Endodermal cell (in vitro differentiated cells): ENCODE measurements around the gene RBM3. TPM values are rescaled to one million over a fixed set of nuclear protein-coding genes. Genes with fewer than 3 reads are reported as not detected.

Experiments
- DNase-seq: peaks from one replicate; pipeline ENCODE4 v3.0.0-alpha.2; 2017
- H3K27ac ChIP-seq: 2 replicates; pipeline ENCODE4 v1.5.1; 2013; ENCODE audit warnings: mild to moderate bottlenecking, low read depth, low read length, moderate library complexity
- H3K27me3 ChIP-seq: 2 replicates; pipeline ENCODE4 v1.6.1; 2013; ENCODE audit warnings: mild to moderate bottlenecking, low read length, moderate library complexity; ENCODE audit not compliant: insufficient read depth, control insufficient read depth, poor library complexity, severe bottlenecking
- H3K36me3 ChIP-seq: 2 replicates; pipeline ENCODE4 v1.7.0; 2013; ENCODE audit warnings: mild to moderate bottlenecking, low read length, moderate library complexity; ENCODE audit not compliant: control insufficient read depth, insufficient read depth
- H3K4me1 ChIP-seq: one replicate; pipeline ENCODE4 v1.7.0; 2013; ENCODE audit warnings: low read length; ENCODE audit not compliant: control insufficient read depth, insufficient read depth
- H3K4me3 ChIP-seq: 2 replicates; pipeline ENCODE4 v1.5.1; 2013; ENCODE audit warnings: mild to moderate bottlenecking, low read length, moderate library complexity
- H3K9ac ChIP-seq: 2 replicates; pipeline ENCODE4 v1.6.1; 2013; ENCODE audit warnings: mild to moderate bottlenecking, low read length, moderate library complexity; ENCODE audit not compliant: poor library complexity, severe bottlenecking; ENCODE audit errors: extremely low read depth
- H3K9me3 ChIP-seq: 2 replicates; pipeline ENCODE4 v1.6.1; 2013; ENCODE audit warnings: mild to moderate bottlenecking, low read length, moderate library complexity; ENCODE audit not compliant: control insufficient read depth
- H3K27ac Mint-ChIP-seq: 2 replicates; pipeline ENCODE4 v1.8.0; 2020; ENCODE audit warnings: mixed read lengths
- H3K27me3 Mint-ChIP-seq: 2 replicates; pipeline ENCODE4 v1.8.0; 2021; ENCODE audit warnings: mild to moderate bottlenecking, mixed read lengths; ENCODE audit not compliant: insufficient read depth
- H3K36me3 Mint-ChIP-seq: 2 replicates; pipeline ENCODE4 v1.8.0; 2020; ENCODE audit warnings: low read depth, mixed read lengths
- H3K4me1 Mint-ChIP-seq: 2 replicates; pipeline ENCODE4 v1.8.0; 2020; ENCODE audit warnings: mixed read lengths
- H3K4me3 Mint-ChIP-seq: 2 replicates; pipeline ENCODE4 v1.8.0; 2020; ENCODE audit warnings: mild to moderate bottlenecking, moderate library complexity, mixed read lengths
- H3K9me3 Mint-ChIP-seq: 2 replicates; pipeline ENCODE4 v1.8.0; 2020; ENCODE audit warnings: mild to moderate bottlenecking, mixed read lengths
- WGBS, 2 experiments: methylation state at CpG; one replicate each; pipeline versions ENCODE4 v1.1.5 to v1.1.7; 2013; ENCODE audit warnings: missing lambda C conversion rate in 2 of 2, mixed read lengths in 1 of 2; ENCODE audit not compliant: insufficient coverage in 1 of 2, insufficient read length in 1 of 2; 5-methylcytosine and 5-hydroxymethylcytosine counted together
- total RNA-seq, 2 donors: library from RNA; stranded (reverse); fragmentation: NEBNext Ultra II Directional in 1 of 2; extraction: Animal tissue kit (Norgen Biotek cat#: 25700) in 1 of 2; gene quantifications; 2 replicates in 1 of 2; 3 replicates in 1 of 2; pipeline ENCODE4 v1.2.1, GENCODE V29; 2021
- TF ChIP-seq, protein P1 (sequence below): fragments of 200-600 bp; sonication (generic); conservative IDR thresholded peaks from 2 replicates; pipeline ENCODE4 v1.5.0; 2021; ENCODE audit warnings: antibody characterized with exemption, mild to moderate bottlenecking

Gene RBM3
- total RNA-seq, 2 donors from 2014 or later = 183 to 189 TPM

DNA sequence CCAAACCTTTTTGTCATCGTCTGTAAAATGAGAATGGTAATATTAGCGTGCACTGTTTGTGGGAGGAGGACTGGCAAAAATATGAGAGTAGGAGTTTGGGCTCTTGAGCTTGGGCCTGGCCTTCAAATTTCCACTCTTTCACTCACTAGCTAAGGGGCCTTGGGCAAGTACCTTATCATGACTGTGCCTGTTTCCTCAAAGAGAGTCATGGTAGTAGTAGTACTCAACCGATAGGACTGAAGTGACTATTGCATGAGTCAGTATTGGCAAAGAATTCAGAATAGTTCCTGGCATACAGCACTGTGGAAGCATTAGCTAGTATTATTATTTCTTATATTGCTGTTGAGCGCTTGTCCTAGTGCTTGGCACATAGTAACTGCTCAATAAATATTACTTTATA lies 16.0 kb upstream of the RBM3 start:
- Histone ChIP-seq H3K9me3 (no peaks in the 10 kb centered on the region), H3K27me3 (no peaks in the 10 kb centered on the region), H3K4me1 (no peaks in the 10 kb centered on the region), H3K27ac (no peak overlapping the region), H3K4me3 (no peak overlapping the region), H3K9ac (no peak overlapping the region), H3K36me3 (peaks cover 3% of the 10 kb centered on the region)
- no peak overlapping the region for H3K27ac Mint-ChIP-seq
- no peak overlapping the region for H3K4me3 Mint-ChIP-seq
- no peaks in the 10 kb centered on the region for H3K27me3 Mint-ChIP-seq
- 90% methylated on average over 3 of the region's 4 CpGs; no CpG with 5 or more reads in 1 of the 2 experiments for WGBS, 2 experiments
- TF ChIP-seq, protein P1, sequence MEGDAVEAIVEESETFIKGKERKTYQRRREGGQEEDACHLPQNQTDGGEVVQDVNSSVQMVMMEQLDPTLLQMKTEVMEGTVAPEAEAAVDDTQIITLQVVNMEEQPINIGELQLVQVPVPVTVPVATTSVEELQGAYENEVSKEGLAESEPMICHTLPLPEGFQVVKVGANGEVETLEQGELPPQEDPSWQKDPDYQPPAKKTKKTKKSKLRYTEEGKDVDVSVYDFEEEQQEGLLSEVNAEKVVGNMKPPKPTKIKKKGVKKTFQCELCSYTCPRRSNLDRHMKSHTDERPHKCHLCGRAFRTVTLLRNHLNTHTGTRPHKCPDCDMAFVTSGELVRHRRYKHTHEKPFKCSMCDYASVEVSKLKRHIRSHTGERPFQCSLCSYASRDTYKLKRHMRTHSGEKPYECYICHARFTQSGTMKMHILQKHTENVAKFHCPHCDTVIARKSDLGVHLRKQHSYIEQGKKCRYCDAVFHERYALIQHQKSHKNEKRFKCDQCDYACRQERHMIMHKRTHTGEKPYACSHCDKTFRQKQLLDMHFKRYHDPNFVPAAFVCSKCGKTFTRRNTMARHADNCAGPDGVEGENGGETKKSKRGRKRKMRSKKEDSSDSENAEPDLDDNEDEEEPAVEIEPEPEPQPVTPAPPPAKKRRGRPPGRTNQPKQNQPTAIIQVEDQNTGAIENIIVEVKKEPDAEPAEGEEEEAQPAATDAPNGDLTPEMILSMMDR = no peak
- H3K9me3 Mint-ChIP-seq = peaks cover 69% of the 10 kb centered on the region
- H3K36me3 Mint-ChIP-seq = peaks cover 39% of the 10 kb centered on the region
- no peak for DNase-seq
- H3K4me1 Mint-ChIP-seq = no peaks in the 10 kb centered on the region

DNA sequence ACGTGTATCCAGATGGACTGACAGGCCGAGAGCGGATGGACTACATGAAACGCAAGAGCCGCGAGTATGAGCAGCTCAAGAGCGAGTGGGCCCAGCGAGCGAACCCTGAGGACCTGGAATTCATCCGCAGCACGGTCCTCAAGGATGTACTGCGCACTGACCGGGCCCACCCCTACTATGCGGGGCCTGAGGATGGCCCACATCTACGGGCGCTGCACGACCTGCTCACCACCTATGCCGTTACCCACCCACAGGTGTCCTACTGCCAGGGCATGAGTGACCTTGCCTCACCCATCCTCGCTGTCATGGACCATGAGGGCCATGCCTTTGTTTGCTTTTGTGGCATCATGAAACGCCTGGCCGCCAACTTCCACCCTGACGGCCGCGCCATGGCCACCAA lies 14.6 kb upstream of the RBM3 start:
- Histone ChIP-seq H3K9ac (no peak overlapping the region), H3K9me3 (no peaks in the 10 kb centered on the region), H3K36me3 (peaks cover 3% of the 10 kb centered on the region), H3K27ac (no peak overlapping the region), H3K27me3 (no peaks in the 10 kb centered on the region), H3K4me1 (no peaks in the 10 kb centered on the region), H3K4me3 (no peak overlapping the region)
- no peak overlapping the region for H3K4me3 Mint-ChIP-seq
- peaks cover 43% of the 10 kb centered on the region for H3K36me3 Mint-ChIP-seq
- H3K27ac Mint-ChIP-seq = no peak overlapping the region
- TF ChIP-seq, protein P1 = no peak
- H3K27me3 Mint-ChIP-seq = no peaks in the 10 kb centered on the region
- H3K4me1 Mint-ChIP-seq = no peaks in the 10 kb centered on the region
- peaks cover 73% of the 10 kb centered on the region for H3K9me3 Mint-ChIP-seq
- 96 to 97% methylated on average over 5 to 24 of the region's 24 CpGs for whole genome bisulfite sequencing, 2 experiments
- no peak for DNase-seq

DNA sequence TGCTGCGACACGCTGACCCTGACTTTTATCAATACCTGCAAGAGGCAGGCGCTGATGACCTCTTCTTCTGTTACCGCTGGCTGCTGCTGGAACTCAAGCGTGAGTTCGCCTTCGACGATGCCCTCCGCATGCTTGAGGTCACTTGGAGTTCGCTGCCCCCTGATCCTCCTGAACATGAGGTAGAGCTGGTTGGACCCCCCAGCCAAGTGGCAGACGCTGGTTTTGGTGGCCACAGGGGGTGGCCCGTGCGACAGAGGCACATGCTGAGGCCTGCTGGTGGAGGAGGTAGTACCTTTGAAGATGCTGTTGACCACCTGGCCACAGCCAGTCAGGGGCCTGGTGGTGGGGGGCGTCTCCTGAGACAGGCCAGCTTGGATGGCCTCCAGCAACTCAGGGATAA lies 14.2 kb upstream of the RBM3 start:
- Histone ChIP-seq H3K9ac (no peak overlapping the region), H3K4me3 (no peak overlapping the region), H3K9me3 (no peaks in the 10 kb centered on the region), H3K27ac (no peak overlapping the region), H3K27me3 (no peaks in the 10 kb centered on the region), H3K36me3 (no peaks in the 10 kb centered on the region), H3K4me1 (no peaks in the 10 kb centered on the region)
- H3K9me3 Mint-ChIP-seq = peaks cover 72% of the 10 kb centered on the region
- WGBS, 2 experiments = 80 to 88% methylated on average over 1 to 14 of the region's 14 CpGs
- no peak overlapping the region for H3K27ac Mint-ChIP-seq
- DNase-seq = no peak
- TF ChIP-seq, protein P1 = no peak
- no peaks in the 10 kb centered on the region for H3K27me3 Mint-ChIP-seq
- H3K36me3 Mint-ChIP-seq = peaks cover 40% of the 10 kb centered on the region
- no peaks in the 10 kb centered on the region for H3K4me1 Mint-ChIP-seq
- no peak overlapping the region for H3K4me3 Mint-ChIP-seq
